GM12878 (cell line): ENCODE measurements around the gene EXOC3L4. TPM values are rescaled to one million over a fixed set of nuclear protein-coding genes. Genes with fewer than 3 reads are reported as not detected.
A peak's percentile ranks its signal among the peaks of the same experiment; 100 is the strongest.

ENCODE experiments used
- ATAC-seq: fragments of 200-7000 bp; cut with Tn5 transposase; 3 replicates; pipeline ENCODE4 v1.9.1; 2020; ENCODE audit warnings: mild to moderate bottlenecking, moderate library complexity
- BruUV-seq: library from RNA; stranded (reverse); fragments of 400-500 nt; replicated peaks from 2 replicates; lab custom pipeline; 2021; lab: Mats Ljungman, UMichigan
- CTCF ChIA-PET: fragments of 300-600 bp; sonication (Branson Sonifier 250); formaldehyde crosslinking; extraction: SDS; loops from one replicate; lab custom pipeline; 2021; ENCODE audit warnings: inconsistent platforms; lab: Yijun Ruan, JAX
- POLR2A ChIA-PET: fragments of 350-600 bp; formaldehyde crosslinking; extraction: SDS; loops from one replicate; lab custom pipeline; 2021; ENCODE audit warnings: inconsistent platforms; lab: Charles Lee
- RAD21 ChIA-PET: fragments of 300-600 bp; sonication (Branson Sonifier 250); formaldehyde crosslinking; loops from one replicate; lab custom pipeline; 2023; ENCODE audit warnings: antibody characterized with exemption; ENCODE audit not compliant: unreplicated experiment; lab: Charles Lee
- SMC1A ChIA-PET: fragments of 300-600 bp; sonication (Branson Sonifier 250); formaldehyde crosslinking; loops from one replicate; lab custom pipeline; 2023; ENCODE audit not compliant: unreplicated experiment, uncharacterized antibody; lab: Charles Lee
- DNase-seq: peaks from one replicate; pipeline ENCODE4 v3.0.0-alpha.2; 2011; ENCODE audit warnings: low read depth, low spot score
- FAIRE-seq: peaks from 3 replicates; lab custom pipeline; 2011; peaks lifted over from hg19 to GRCh38; lab: Jason Lieb, UNC
- H2AFZ ChIP-seq: 2 replicates; pipeline ENCODE4 v1.6.0; 2011; ENCODE audit warnings: low read depth, low read length, control low read depth; ENCODE audit not compliant: control insufficient read depth
- H3K27ac ChIP-seq: 2 replicates; pipeline ENCODE4 v1.5.1; 2011; ENCODE audit warnings: control low read depth; ENCODE audit not compliant: control insufficient read depth, insufficient read depth
- H3K27me3 ChIP-seq, 2 experiments: replicated peaks in 1 of 2; 2 replicates each; pipeline versions ENCODE4 v1.6.0 to v1.6.1; 2011; ENCODE audit warnings: low read length in 1 of 2; ENCODE audit not compliant: control insufficient read depth in 2 of 2, insufficient read depth in 2 of 2
- H3K36me3 ChIP-seq, 2 experiments: 2 replicates each; pipeline ENCODE4 v1.5.1; 2011; ENCODE audit warnings: low read length in 1 of 2; ENCODE audit not compliant: control insufficient read depth in 2 of 2, insufficient read depth in 2 of 2
- H3K4me1 ChIP-seq: 2 replicates; pipeline ENCODE4 v1.6.1; 2011; ENCODE audit warnings: mild to moderate bottlenecking, low read length, moderate library complexity, mixed read lengths; ENCODE audit not compliant: control insufficient read depth, insufficient read depth
- H3K4me2 ChIP-seq: 2 replicates; pipeline ENCODE4 v1.6.0; 2011; ENCODE audit warnings: control low read depth; ENCODE audit not compliant: control insufficient read depth, insufficient read depth
- H3K4me3 ChIP-seq: fragments of 200-600 bp; sonication (generic); 2 replicates; pipeline ENCODE4 v1.5.1; 2016
- H3K79me2 ChIP-seq: 2 replicates; pipeline ENCODE4 v1.6.0; 2011; ENCODE audit warnings: low read length; ENCODE audit not compliant: control insufficient read depth, insufficient read depth
- H3K9ac ChIP-seq: 2 replicates; pipeline ENCODE4 v1.8.0; 2011; ENCODE audit warnings: low read length, control low read depth, mixed read lengths; ENCODE audit not compliant: control insufficient read depth, insufficient read depth
- H3K9me3 ChIP-seq: replicated peaks from 3 replicates; pipeline ENCODE4 v1.5.1; 2011; ENCODE audit warnings: mild to moderate bottlenecking, low read length; ENCODE audit not compliant: control insufficient read depth, insufficient read depth
- H4K20me1 ChIP-seq: 2 replicates; pipeline ENCODE4 v1.6.0; 2011; ENCODE audit not compliant: control insufficient read depth, insufficient read depth
- ASH2L ChIP-seq: fragments of 300-600, 200-600 bp; sonication (generic); IDR thresholded peaks from 2 replicates; pipeline ENCODE4 v1.6.1; 2017; ENCODE audit warnings: low read depth, mild to moderate bottlenecking, borderline replicate concordance
- CHD4 ChIP-seq: fragments of 200-600 bp; sonication (generic); IDR thresholded peaks from 2 replicates; pipeline ENCODE4 v1.6.1; 2016; ENCODE audit warnings: mild to moderate bottlenecking
- FOXM1 ChIP-seq: IDR thresholded peaks from 2 replicates; pipeline ENCODE4 v1.6.1; 2012; ENCODE audit warnings: low read depth, mild to moderate bottlenecking, inconsistent platforms, low read length, moderate library complexity
- HDGF ChIP-seq: fragments of 450-650 bp; IDR thresholded peaks from 2 replicates; pipeline ENCODE4 v1.6.1; 2016; ENCODE audit warnings: antibody characterized with exemption
- IKZF1 ChIP-seq: fragments of 450-650 bp; conservative IDR thresholded peaks from 2 replicates; pipeline ENCODE4 v1.6.1; 2017; ENCODE audit warnings: antibody characterized with exemption, mild to moderate bottlenecking
- KAT2A ChIP-seq: conservative IDR thresholded peaks from 2 replicates; pipeline ENCODE4 v1.6.1; 2011; ENCODE audit warnings: low read depth, low read length; ENCODE audit not compliant: control insufficient read depth
- KLF5 ChIP-seq: fragments of 450-650 bp; IDR thresholded peaks from 2 replicates; pipeline ENCODE4 v1.6.1; 2014; ENCODE audit warnings: mild to moderate bottlenecking; ENCODE audit not compliant: partially characterized antibody
- MTA3 ChIP-seq: IDR thresholded peaks from 2 replicates; pipeline ENCODE4 v1.6.1; 2012; ENCODE audit warnings: low read length, inconsistent platforms, borderline replicate concordance
- NBN ChIP-seq: fragments of 450-650 bp; IDR thresholded peaks from 2 replicates; pipeline ENCODE4 v1.6.1; 2016
- PAX5 ChIP-seq: IDR thresholded peaks from 2 replicates; pipeline ENCODE4 v1.6.1; 2011; ENCODE audit warnings: low read depth, low read length, borderline replicate concordance
- PML ChIP-seq: IDR thresholded peaks from 2 replicates; pipeline ENCODE4 v1.6.1; 2012; ENCODE audit warnings: low read length, inconsistent platforms
- RAD21 ChIP-seq: IDR thresholded peaks from 2 replicates; pipeline ENCODE4 v1.6.1; 2011; ENCODE audit warnings: mild to moderate bottlenecking, low read depth, low read length, moderate library complexity; ENCODE audit not compliant: insufficient read depth
- SIN3A ChIP-seq: IDR thresholded peaks from 2 replicates; pipeline ENCODE4 v1.6.1; 2012; ENCODE audit warnings: low read depth, low read length, improper control_type of control experiment
- TAF1 ChIP-seq: IDR thresholded peaks from 2 replicates; pipeline ENCODE4 v1.6.1; 2011; ENCODE audit warnings: mild to moderate bottlenecking, low read depth, low read length, borderline replicate concordance
- ZNF622 ChIP-seq: fragments of 450-650 bp; IDR thresholded peaks from 2 replicates; pipeline ENCODE4 v1.6.1; 2017; ENCODE audit warnings: mild to moderate bottlenecking, inconsistent platforms
- WGBS: methylation state at CpG from one replicate; pipeline ENCODE4 v1.1.6; 2016; ENCODE audit warnings: low lambda C conversion rate; ENCODE audit not compliant: insufficient replicate concordance, insufficient coverage; ENCODE audit errors: missing lambda C conversion rate; 5-methylcytosine and 5-hydroxymethylcytosine counted together
- in situ Hi-C: fragments of 300-500 bp; cut with MboI; formaldehyde crosslinking; loops from 9 replicates; pipeline ENCODE4 v1.14.3; 2018; ENCODE audit warnings: mixed read lengths
- intact Hi-C: fragments of 100-400 bp; cut with micrococcal nuclease; formaldehyde crosslinking; loops from one replicate; pipeline ENCODE4 v1.14.2; 2022; ENCODE audit not compliant: unreplicated experiment
- polyA plus RNA-seq, 11 experiments: library from polyadenylated mRNA; depleted of rRNA in 4 of 11; unstranded in 6 of 11; stranded (reverse) in 5 of 11; fragments of >200 nt; fragmentation: Nextera tagmentation in 4 of 11; fragmentation: Illumina TruSeq in 1 of 11; extraction: Ambion mirVana in 4 of 11; extraction: Trizol in 1 of 11; gene quantifications; 1 replicate in 1 of 11; 2 replicates in 10 of 11; pipeline versions ENCODE4 v1.2.1 to v1.2.3, GENCODE V29; 2011 to 2016; ENCODE audit warnings: inconsistent platforms in 2 of 11, missing spikeins in 2 of 11, low read depth in 1 of 11
- total RNA-seq, 4 experiments: library from RNA; depleted of rRNA in 3 of 4; stranded (reverse); fragments of >200 nt in 3 of 4; fragmentation: Illumina TruSeq in 1 of 4; extraction: Trizol in 1 of 4; gene quantifications; 2 replicates each; pipeline versions ENCODE4 v1.2.1 to v1.2.3, GENCODE V29; 2013 to 2021
- TF ChIP-seq, protein P1 (sequence below): fragments of 450-650 bp; IDR thresholded peaks from 2 replicates; pipeline ENCODE4 v1.6.1; 2016; ENCODE audit warnings: mild to moderate bottlenecking

EXOC3L4 gene
- total and polyA plus RNA-seq, 10 of the 15 experiments (the other 5 are each of a cell fraction or from before 2014, with no cell fraction given), result not detected

DNA sequence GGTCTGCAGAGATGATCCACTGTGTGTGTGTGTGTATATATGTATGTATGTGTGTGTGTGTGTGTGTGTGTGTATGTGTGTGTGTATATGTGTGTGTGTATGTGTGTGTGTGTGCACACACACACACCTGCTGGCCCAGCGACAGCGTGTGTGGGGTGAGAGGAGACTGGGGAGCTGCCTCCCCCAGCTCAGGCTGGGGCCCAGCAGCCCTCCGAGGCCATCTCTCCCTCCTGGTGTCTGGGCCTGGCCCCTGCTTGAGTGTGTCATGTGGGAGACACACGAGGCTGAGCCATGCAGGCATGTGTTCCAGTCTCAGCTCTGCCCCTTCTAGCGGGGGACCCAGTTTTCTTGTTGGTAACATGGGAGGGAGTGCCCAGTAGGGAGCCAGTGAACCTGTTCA, 18.8 kb downstream of the EXOC3L4 start:
- intact Hi-C loops, result no loop called here
- no peaks in the 10 kb centered on the region for H4K20me1 ChIP-seq
- POLR2A ChIA-PET, result interaction anchor here (1.2 kb wide), 1 partner anchor 8 kb away, joined by 3 read pairs; no protein-coding TSS in a partner anchor
- no peaks in the 10 kb centered on the region for H3K79me2 ChIP-seq
- SMC1A ChIA-PET, result interaction anchor here (0.6 to 4.9 kb wide), 3 partner anchors 12 to 28 kb away, joined by 3 to 22 read pairs (median 3); no protein-coding TSS in a partner anchor
- DNase-seq (no peak), FAIRE-seq (no peak)
- RAD21 ChIA-PET, result interaction anchor here (1.1 to 1.6 kb wide), 2 partner anchors 27 to 71 kb away, joined by 3 to 7 read pairs; no protein-coding TSS in a partner anchor
- peaks cover 64% of the 10 kb centered on the region for H3K4me1 ChIP-seq
- no peak overlapping the region for H3K4me2 ChIP-seq
- no TSS peak for BruUV-seq
- H3K9ac ChIP-seq, result no peak overlapping the region
- H3K27ac ChIP-seq, result peak overlapping the region; percentile 79; the same call in 1 of the 2 replicates
- no peaks in the 10 kb centered on the region for H3K9me3 ChIP-seq
- TF ChIP-seq SIN3A (no peak), HDGF (peak; percentile 82), NBN (peak; percentile 73), ZNF622 (no peak)
- TF ChIP-seq, protein P1, sequence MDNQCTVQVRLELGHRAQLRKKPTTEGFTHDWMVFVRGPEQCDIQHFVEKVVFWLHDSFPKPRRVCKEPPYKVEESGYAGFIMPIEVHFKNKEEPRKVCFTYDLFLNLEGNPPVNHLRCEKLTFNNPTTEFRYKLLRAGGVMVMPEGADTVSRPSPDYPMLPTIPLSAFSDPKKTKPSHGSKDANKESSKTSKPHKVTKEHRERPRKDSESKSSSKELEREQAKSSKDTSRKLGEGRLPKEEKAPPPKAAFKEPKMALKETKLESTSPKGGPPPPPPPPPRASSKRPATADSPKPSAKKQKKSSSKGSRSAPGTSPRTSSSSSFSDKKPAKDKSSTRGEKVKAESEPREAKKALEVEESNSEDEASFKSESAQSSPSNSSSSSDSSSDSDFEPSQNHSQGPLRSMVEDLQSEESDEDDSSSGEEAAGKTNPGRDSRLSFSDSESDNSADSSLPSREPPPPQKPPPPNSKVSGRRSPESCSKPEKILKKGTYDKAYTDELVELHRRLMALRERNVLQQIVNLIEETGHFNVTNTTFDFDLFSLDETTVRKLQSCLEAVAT, result peak; percentile 43; the same call in 1 of the 2 replicates
- TF ChIP-seq, all 136 proteins: peak for 3
- ATAC-seq, result 0 out of 3 replicates have a peak, but pooled peaks have one; percentile 1
- 78% methylated on average over 5 of the region's 5 CpGs for WGBS
- Histone ChIP-seq H3K27me3 (no peaks in the 10 kb centered on the region), H2AFZ (no peak overlapping the region), H3K4me3 (no peak overlapping the region), H3K36me3 (no peaks in the 10 kb centered on the region)
- CTCF ChIA-PET, result interaction anchor here (0.6 to 2.0 kb wide), 5 partner anchors 8 to 39 kb away, joined by 3 to 10 read pairs (median 3); partner anchors contain the start of gene TNFAIP2
- in situ Hi-C loops, result no loop called here

DNA sequence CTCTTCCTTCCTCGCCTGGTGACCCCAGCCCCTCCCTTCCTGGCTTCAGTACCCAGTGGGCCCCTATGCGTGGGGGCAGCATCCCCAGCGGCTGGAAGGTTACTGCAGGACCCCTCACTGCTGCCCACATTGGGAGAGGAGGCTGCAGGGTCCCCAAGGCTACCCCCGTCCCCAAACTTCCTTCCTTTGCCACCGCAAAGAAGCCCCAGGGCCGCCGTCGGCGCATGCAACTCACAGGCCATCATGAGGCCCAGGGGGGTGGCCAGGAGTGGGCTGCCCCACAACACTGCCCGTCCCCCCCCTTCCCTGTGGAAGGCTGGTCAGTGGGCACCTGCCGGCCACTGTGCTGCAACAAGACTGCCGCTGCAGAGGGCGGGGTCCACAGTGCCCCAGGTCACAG, 19.2 kb downstream of the EXOC3L4 start:
- CTCF ChIA-PET, result interaction anchor here (1.0 to 2.0 kb wide), 3 partner anchors 9 to 39 kb away, joined by 3 to 10 read pairs (median 4); no protein-coding TSS in a partner anchor

More for the DNA sequence above, 19.2 kb downstream of the EXOC3L4 start:
- Histone ChIP-seq H3K9ac (no peak overlapping the region), H3K4me1 (peaks cover 62% of the 10 kb centered on the region), H3K4me3 (no peak overlapping the region), H3K9me3 (no peaks in the 10 kb centered on the region), H3K27me3 (no peaks in the 10 kb centered on the region), H2AFZ (no peak overlapping the region), H3K27ac (peak overlapping the region; percentile 79), H3K79me2 (no peaks in the 10 kb centered on the region), H3K4me2 (no peak overlapping the region), H4K20me1 (no peaks in the 10 kb centered on the region), H3K36me3 (no peaks in the 10 kb centered on the region)
- RAD21 ChIA-PET, result interaction anchor here (1.6 kb wide), 1 partner anchor 27 kb away, joined by 7 read pairs; no protein-coding TSS in a partner anchor
- BruUV-seq, result no TSS peak
- ATAC-seq (no peak), DNase-seq (no peak), FAIRE-seq (no peak)
- in situ Hi-C loops (no loop called here), intact Hi-C loops (no loop called here)
- no peak for TF ChIP-seq KAT2A
- no peak for TF ChIP-seq IKZF1
- TF ChIP-seq PML, result no peak
- TF ChIP-seq CHD4, result no peak
- TF ChIP-seq ASH2L, result no peak
- TF ChIP-seq KLF5, result no peak
- no peak for TF ChIP-seq MTA3
- no peak for TF ChIP-seq PAX5
- TF ChIP-seq FOXM1, result no peak
- no peak for TF ChIP-seq RAD21
- TF ChIP-seq TAF1, result no peak
- POLR2A ChIA-PET, result no interaction called here
- SMC1A ChIA-PET, result interaction anchor here (4.9 kb wide), 1 partner anchor 27 kb away, joined by 22 read pairs; no protein-coding TSS in a partner anchor
- 97% methylated on average over 7 of the region's 13 CpGs for WGBS
